Occipital lobe (tissue), 2 donors: ENCODE measurements around the gene CACNA1C. TPM values are rescaled to one million over a fixed set of nuclear protein-coding genes. Genes with fewer than 3 reads are reported as not detected.
A peak's percentile ranks its signal among the peaks of the same experiment; 100 is the strongest.
"Not testable (repeated sequence)": the region's sequence is repeated elsewhere in the genome, so short reads cannot be mapped to it uniquely, and the experiment has no call there.

Source experiments
- DNase-seq: peaks from one replicate; lab custom pipeline; 2025; lab: John Stamatoyannopoulos, UW
- total RNA-seq: library from RNA; depleted of rRNA; stranded (reverse); fragments of >200 nt; gene quantifications from one replicate; pipeline ENCODE4 v1.2.3, GENCODE V29; 2014

Gene CACNA1C
- total RNA-seq, 1 donor from 2014 or later = 21.4 TPM

GRCh38 chr12:2251526-2252209 lies 198.9 kb downstream of the CACNA1C start:
- no peak for DNase-seq

DNA sequence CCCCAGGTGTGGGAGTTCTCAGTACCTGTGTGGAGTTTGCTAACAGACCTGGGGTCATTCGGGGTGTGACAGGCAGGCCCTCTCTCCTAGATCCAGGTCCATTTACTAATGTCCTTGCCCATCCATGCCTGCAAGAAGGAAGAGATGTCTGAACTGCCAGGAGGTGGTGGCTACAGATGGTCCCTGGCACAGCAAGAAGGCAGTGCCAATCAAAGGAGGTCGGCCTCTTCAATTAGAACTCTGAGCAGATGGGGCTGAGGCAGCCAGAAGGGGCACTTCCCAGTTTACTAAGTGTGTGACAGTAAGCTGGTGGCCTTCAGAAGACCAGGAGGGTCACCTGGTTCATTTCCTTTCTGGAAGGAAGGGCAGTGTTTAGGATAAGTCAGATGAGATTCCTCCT lies 202.5 kb downstream of the CACNA1C start:
- no peak for DNase-seq

DNA sequence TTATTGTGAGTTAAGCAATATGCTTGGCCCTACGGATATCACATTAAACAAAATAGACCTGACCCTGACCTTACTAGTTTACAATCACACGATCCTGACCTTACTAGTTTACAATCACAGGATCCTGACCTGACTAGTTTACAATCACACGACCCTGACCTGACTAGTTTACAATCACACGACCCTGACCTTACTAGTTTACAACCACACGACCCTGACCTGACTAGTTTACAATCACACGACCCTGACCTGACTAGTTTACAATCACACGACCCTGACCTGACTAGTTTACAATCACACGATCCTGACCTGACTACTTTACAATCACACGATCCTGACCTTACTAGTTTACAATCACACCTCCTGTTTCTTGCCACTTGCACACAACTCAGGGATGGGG lies 202.9 kb downstream of the CACNA1C start:
- not testable (repeated sequence) for DNase-seq

GRCh38 chr12:2256453-2256852 lies 203.7 kb downstream of the CACNA1C start:
- no peak for DNase-seq

DNA sequence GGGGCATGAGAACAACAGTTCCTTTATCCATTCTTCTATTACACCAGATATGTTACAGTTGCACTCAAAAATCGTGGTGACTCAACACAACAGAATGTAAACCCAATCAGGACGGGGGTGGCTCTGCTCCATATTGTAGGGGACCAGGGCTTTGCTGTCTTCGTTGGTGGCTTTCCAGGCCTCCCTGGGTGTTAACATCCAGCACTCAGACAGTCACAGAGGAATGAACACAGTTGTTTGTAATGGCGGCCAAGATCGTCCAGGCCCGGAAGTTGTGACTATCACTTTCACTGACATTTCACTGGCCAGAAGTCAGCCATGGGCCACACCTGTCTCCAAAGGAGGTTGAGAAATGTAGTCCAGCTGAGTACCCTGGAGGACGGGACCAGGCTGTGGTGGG lies 204.1 kb downstream of the CACNA1C start:
- no peak for DNase-seq

GRCh38 chr12:2258025-2258424 lies 205.2 kb downstream of the CACNA1C start:
- DNase-seq = no peak

DNA sequence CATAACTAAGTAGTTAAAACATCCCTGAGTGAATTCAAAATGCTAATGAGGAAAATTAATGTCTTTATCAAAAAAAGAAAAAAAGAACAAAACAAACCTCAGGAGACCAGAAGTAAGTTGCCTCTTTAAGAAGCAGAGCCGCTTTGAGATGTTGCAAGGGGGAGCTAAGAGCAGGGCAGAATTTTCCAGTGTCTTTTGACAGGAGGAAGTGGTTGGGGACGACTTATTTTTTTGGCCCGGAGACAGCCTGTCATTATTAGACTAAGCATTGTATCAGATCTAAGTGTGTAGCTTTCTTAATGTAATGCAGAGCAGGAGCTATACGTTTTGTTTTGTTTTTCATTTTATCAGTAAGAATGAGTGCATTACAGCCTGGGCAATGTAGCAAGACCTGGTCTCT lies 206.6 kb downstream of the CACNA1C start:
- no peak for DNase-seq

DNA sequence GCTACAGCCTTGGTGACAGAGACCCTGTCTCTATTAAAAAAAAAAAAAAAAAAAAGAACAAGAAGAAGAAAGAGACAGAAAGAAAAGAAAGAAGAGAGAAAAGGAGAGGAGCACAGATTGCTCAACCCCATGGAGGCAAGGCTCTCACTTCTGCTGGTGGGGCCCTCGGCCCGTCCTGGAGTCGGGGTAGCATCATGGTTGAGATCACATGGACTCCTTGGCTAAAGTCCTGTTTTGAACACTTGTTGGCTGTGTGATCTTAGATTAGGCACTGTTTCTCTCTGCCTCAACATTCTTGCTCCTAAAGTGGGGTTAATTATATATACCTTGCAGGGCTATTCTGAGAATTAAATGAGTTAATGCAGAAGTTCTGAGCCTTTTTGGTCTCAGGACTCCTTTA lies 207.7 kb downstream of the CACNA1C start:
- no peak for DNase-seq

GRCh38 chr12:2261708-2262107 lies 208.9 kb downstream of the CACNA1C start:
- no peak for DNase-seq

- DNase-seq = no peak
Measured at GRCh38 chr12:2262449-2262848, 209.7 kb downstream of the CACNA1C start.

GRCh38 chr12:2263901-2264300 lies 211.1 kb downstream of the CACNA1C start:
- DNase-seq = no peak

DNA sequence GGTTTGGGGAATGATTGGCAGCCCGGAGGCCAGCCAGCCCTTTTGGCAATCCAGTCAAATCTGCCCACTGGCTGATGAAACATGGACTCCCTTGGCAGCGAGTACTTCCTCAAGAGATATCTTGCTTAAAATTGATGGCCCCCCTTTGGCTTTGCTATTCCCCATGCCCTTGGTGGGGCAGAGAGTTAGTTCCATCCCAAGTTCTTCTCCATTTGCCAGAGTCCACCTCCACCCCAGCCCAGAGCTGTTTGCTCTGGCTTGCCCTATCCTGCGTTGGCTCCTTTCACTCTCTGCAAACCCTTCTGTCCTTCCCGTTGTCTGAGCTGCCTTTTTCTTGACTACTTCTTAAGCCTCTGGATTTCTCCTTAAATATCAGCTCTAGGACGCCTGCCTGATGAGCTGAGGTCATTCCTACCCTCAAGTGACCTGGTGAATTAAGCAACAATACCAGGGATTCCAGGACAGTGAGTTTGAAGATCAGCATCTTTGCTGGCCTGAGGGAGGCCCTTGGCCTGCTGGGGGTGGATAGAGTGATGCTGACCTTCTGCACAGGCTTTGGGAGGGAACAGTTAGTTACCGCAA lies 212.0 kb downstream of the CACNA1C start:
- DNase-seq = no peak

- DNase-seq = no peak
Measured at GRCh38 chr12:2265461-2266167, 212.8 kb downstream of the CACNA1C start.

DNA sequence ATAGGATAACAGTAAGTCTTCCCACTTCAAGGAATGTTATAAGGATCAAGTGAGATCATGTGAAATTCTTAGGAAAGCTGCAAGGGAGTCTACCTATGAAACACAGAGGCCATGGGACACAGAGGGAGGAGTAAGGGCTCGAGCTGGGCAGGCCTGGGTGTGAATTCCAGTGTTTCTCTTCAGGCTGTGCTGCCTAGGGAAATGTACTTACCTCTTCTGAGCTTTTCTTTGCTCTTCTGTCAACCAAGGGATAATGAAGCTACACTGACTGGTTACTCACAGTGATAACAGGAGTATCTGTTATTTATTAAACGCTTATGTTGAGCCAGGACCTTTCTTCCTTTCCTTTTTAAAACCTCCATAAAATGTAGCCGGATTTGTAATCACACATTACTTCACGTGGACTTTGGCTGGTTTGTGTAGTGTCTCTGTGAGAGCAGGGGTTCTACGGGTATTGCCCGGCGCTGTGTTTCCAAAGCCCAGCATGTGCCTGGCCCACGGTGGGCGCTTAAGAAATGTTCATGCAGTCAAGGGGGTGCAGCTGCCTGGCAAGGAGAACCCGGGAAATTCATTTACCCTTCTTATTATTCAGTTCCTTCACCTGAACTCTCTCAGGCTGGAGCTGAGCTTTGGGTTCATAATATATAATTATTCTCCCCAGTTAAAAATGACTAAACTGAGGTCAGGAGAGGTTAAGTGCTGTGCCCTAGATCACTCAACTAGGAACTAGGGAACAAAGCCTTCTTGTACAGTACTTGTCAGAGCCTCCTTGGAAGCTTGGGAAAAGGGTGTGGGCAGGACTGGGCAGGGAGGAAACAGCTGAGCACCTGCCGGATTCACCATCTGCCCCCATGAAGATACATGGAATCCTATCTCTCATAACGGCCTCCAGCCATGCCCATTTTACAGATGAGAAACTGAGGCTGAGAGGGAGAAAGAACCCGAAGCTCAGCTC lies 214.2 kb downstream of the CACNA1C start:
- DNase-seq = no peak

DNA sequence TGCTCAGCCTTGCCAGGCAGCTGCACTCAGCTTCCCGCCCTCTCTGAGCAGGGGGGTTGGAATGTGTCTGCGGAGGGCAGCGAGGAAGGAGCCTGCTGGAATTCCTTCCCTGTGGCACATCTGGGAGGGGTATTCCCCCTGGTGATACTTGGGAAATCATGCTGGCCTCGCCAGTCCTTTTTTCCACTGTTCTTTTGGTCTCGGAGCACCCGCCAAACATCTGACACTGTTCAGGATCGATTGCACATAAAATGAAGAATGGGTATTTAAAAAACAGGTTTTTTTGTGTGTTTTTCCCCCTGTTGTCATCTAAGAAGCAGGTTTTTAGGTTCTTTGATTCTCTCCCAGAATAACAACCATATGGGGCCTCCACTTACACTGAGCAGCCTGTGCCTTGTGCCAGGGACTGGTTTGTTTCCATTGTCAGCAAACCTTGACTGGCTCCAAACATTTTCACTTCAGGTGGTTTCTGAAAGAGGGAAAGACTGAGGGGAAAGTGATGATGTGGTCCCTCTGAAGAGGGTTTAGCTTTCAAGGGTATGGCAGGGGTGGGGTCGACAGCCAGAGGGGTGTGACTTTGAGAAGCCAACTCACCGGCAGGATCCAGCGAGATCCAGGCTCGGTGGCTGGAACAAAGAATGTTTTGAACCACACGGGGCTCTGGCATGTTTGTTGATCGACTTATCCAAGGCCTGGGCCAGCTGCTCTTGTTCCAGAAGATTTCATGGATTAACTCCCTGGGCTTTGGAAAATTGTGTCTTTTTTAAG lies 215.1 kb downstream of the CACNA1C start:
- DNase-seq = no peak

GRCh38 chr12:2268471-2269286 lies 215.9 kb downstream of the CACNA1C start:
- DNase-seq = peak; percentile 46

GRCh38 chr12:2270846-2271245 lies 218.1 kb downstream of the CACNA1C start:
- DNase-seq = no peak

DNA sequence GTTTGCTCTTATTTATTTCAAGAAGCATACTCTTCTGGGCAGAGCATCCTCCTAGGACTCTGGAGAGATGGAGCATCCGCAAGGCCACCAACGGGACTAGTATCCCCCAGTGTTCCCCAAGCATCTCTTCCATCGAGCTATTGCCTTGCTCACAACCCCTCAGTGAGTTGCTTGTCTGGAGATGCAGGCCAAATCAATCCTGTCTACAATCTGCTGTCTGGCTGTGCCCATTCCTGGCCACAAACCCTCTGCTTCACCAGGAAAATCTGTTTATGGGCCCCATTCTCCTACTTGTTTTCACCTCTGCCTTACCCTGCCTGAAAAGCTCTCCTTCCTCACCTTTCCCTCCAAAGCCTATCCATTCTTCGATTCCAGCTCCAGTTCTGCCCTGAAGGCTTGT lies 219.2 kb downstream of the CACNA1C start:
- no peak for DNase-seq

DNA sequence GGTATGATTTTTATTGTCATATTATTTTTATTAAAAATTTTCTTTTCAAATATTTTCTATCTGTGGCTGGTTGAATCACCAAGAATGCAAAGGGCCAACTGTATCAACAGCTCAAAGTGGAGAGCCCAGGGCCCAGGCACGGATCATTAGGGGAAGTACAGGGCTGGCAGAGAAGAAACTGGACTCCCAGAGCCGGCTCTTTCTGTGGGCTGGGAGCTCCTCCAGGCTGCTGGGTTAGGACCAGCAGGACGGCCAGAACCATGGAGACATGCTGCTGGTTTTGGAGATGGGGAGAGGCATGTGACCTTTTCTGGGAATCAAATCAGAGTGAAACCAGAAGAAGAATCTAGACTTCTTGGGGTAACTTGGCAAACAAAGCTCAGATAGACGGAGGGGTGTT lies 220.5 kb downstream of the CACNA1C start:
- DNase-seq = no peak

- no peak for DNase-seq
Measured at GRCh38 chr12:2273751-2274150, 221.0 kb downstream of the CACNA1C start.
